Sigmoid colon (tissue), 7 donors: Measurements from ENCODE around the gene GGCX. TPM values are rescaled to one million over a fixed set of nuclear protein-coding genes. Genes with fewer than 3 reads are reported as not detected.

Experiments
- DNase-seq: peaks from one replicate; pipeline ENCODE4 v3.0.0-alpha.2; 2019
- H3K27ac ChIP-seq, 4 donors: fragments of 200-600 bp; sonication (generic); one replicate each; pipeline ENCODE4 v1.5.1; 2016 to 2019; ENCODE audit warnings: mild to moderate bottlenecking in 1 of 4
- H3K27me3 ChIP-seq, 3 donors: fragments of 200-600 bp; sonication (generic); one replicate each; pipeline ENCODE4 v1.5.1; 2019; ENCODE audit warnings: mild to moderate bottlenecking in 1 of 3
- H3K36me3 ChIP-seq, 4 donors: fragments of 200-600 bp; sonication (generic); one replicate each; pipeline ENCODE4 v1.5.1; 2016 to 2019
- H3K4me1 ChIP-seq, 4 donors: fragments of 200-600 bp; sonication (generic); one replicate each; pipeline ENCODE4 v1.5.1; 2017 to 2019
- H3K4me3 ChIP-seq, 4 donors: fragments of 200-600 bp; sonication (generic); one replicate each; pipeline ENCODE4 v1.5.1; 2017 to 2019; ENCODE audit warnings: mild to moderate bottlenecking in 2 of 4, moderate library complexity in 1 of 4
- H3K9me3 ChIP-seq, 4 donors: fragments of 200-600 bp in 3 of 4; sonication (generic) in 3 of 4; one replicate each; pipeline versions ENCODE4 v1.5.1 to v1.6.1; 2013 to 2019
- CTCF ChIP-seq, 4 experiments: fragments of 450-650 bp in 3 of 4; fragments of 200-600 bp in 1 of 4; IDR thresholded peaks; one replicate each; pipeline ENCODE4 v1.5.1; 2016 to 2019; ENCODE audit warnings: antibody characterized with exemption in 4 of 4, mild to moderate bottlenecking in 3 of 4, moderate library complexity in 2 of 4
- EP300 ChIP-seq, 4 donors: sonication (generic); formaldehyde crosslinking; IDR thresholded peaks; one replicate each; pipeline ENCODE4 v1.6.1; 2017; ENCODE audit warnings: antibody characterized with exemption in 4 of 4
- POLR2A ChIP-seq, 2 donors: fragments of 450-650 bp; IDR thresholded peaks; one replicate each; pipeline ENCODE4 v1.6.1; 2016; ENCODE audit warnings: antibody characterized with exemption in 2 of 2, mild to moderate bottlenecking in 2 of 2, moderate library complexity in 2 of 2
- POLR2AphosphoS5 ChIP-seq, 4 donors: sonication (generic); formaldehyde crosslinking; IDR thresholded peaks; one replicate each; pipeline ENCODE4 v1.6.1; 2017; ENCODE audit warnings: antibody characterized with exemption in 4 of 4
- WGBS, 2 donors: extraction: QIAGEN DNeasy Blood & Tissue Kit; methylation state at CpG; one replicate each; pipeline ENCODE4 v1.1.7; 2013; 5-methylcytosine and 5-hydroxymethylcytosine counted together
- intact Hi-C: fragments of 100-400 bp; cut with DNase I; formaldehyde crosslinking; loops from one replicate; pipeline ENCODE4 v1.15.1; 2023
- polyA plus RNA-seq, 3 donors: library from polyadenylated mRNA; stranded (reverse); fragments of 200-250 nt; gene quantifications; one replicate each; pipeline ENCODE4 v1.2.3, GENCODE V29; 2013
- small RNA-seq, 3 donors: library from RNA; depleted of rRNA; stranded (forward); fragments of <200 nt; gene quantifications; one replicate each; pipeline ENCODE3, GENCODE V24; 2016
- total RNA-seq, 4 donors: library from RNA; depleted of rRNA; stranded (reverse); fragments of >200 nt; gene quantifications; one replicate each; pipeline ENCODE4 v1.1.0, GENCODE V29; 2016
- donor health status: healthy with polysubstance abuse.
- donor health status: Bipolar disorder and iron deficiency.
- donor health status: healthy.

The GGCX gene
- total and polyA plus RNA-seq, 7 donors, result 3.6 to 25.3 (median 22.8) TPM

- intact Hi-C loops, result no loop called here
- no peaks in the 10 kb centered on the region for H3K27me3 ChIP-seq
- DNase-seq, result no peak
- no peaks in the 10 kb centered on the region for H3K4me1 ChIP-seq
- TF ChIP-seq CTCF (IDR thresholded peaks at IDR 0.05) (no peak), POLR2A (IDR thresholded peaks at IDR 0.05) (no peak), POLR2AphosphoS5 (IDR thresholded peaks at IDR 0.05) (no peak), EP300 (IDR thresholded peaks at IDR 0.05) (no peak)
- no peak overlapping the region for H3K4me3 ChIP-seq
- peak overlapping the region in 1 of 4 donors; percentile 69 for H3K27ac ChIP-seq
- no peaks in the 10 kb centered on the region for H3K9me3 ChIP-seq
- no peaks in the 10 kb centered on the region for H3K36me3 ChIP-seq
- WGBS, 2 donors, result 77 to 92% methylated on average over 4 of the region's 4 CpGs
These were observed 63.2 kb downstream of the GGCX start for GRCh38 chr2:85497944-85498630.

DNA sequence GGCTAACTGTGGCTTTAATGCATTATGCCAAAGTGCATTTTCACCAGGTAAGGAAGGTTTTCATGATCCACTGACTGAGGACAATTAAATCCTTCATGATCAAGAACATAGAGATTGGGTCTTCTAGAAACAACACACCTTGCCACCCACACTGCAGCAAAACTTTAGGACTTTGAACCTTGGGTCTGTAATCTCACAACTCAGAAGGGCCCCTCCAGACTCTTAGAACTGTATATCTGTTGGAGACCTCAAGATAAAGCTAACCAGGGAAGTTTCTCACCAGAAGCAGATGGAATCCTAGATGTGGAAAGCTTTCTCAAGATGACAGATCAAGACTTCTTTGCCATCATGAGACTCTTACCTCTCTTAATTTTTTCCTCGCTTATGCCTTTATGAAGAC, 64.9 kb downstream of the GGCX start:
- H3K4me3 ChIP-seq, result no peak overlapping the region
- H3K36me3 ChIP-seq, result no peaks in the 10 kb centered on the region
- H3K27me3 ChIP-seq, result no peaks in the 10 kb centered on the region
- intact Hi-C loops, result no loop called here
- 97 to 100% methylated on average over 1 of the region's 1 CpG for WGBS, 2 donors
- DNase-seq, result no peak
- no peaks in the 10 kb centered on the region for H3K4me1 ChIP-seq
- H3K27ac ChIP-seq, result no peak overlapping the region
- TF ChIP-seq POLR2A (IDR thresholded peaks at IDR 0.05), result no peak
- H3K9me3 ChIP-seq, result no peaks in the 10 kb centered on the region

Small RNA genes within 50 kb of the gene (small RNA-seq; reads per million reads assigned to genes)
- 0 to 0.06 (median 0) reads per million in 3 donors for gene RN7SL126P

Other genes starting within 250 kb of the GGCX start
- 10 to 100 TPM; 78.9 to 95.0 (median 80.8) TPM for gene TGOLN2, start 233.5 kb downstream of the GGCX start, total RNA-seq
- gene TGOLN2, start 233.5 kb downstream of the GGCX start, polyA plus RNA-seq, result 10 to 100 TPM; 12.6 to 85.8 (median 20.8) TPM
- gene RETSAT, start 207.0 kb downstream of the GGCX start, total RNA-seq, result 10 to 100 TPM; 26.5 to 54.6 (median 42.1) TPM
- 100 to 1,000 TPM in 1 of 3 donors, 10 to 100 TPM in 2; 33.6 to 112 (median 36.5) TPM for gene RETSAT, start 207.0 kb downstream of the GGCX start, polyA plus RNA-seq
- gene ELMOD3, start 206.7 kb downstream of the GGCX start, total RNA-seq, result 10 to 100 TPM; 16.7 to 26.3 (median 22.9) TPM
- gene ELMOD3, start 206.7 kb downstream of the GGCX start, polyA plus RNA-seq, result 10 to 100 TPM; 11.6 to 22.7 (median 12.0) TPM
- 10 to 100 TPM; 20.9 to 33.0 (median 30.1) TPM for gene CAPG, start 151.1 kb downstream of the GGCX start, total RNA-seq
- gene CAPG, start 151.1 kb downstream of the GGCX start, polyA plus RNA-seq, result 100 to 1,000 TPM; 112 to 230 (median 150) TPM
- gene SH2D6, start 142.8 kb downstream of the GGCX start, total RNA-seq, result not detected
- 10 to 100 TPM in 2 of 3 donors, 1 to 10 TPM in 1; 2.8 to 14.6 (median 11.4) TPM for gene SH2D6, start 142.8 kb downstream of the GGCX start, polyA plus RNA-seq
- gene MAT2A, start 22.3 kb downstream of the GGCX start, total RNA-seq, result 100 to 1,000 TPM; 139 to 249 (median 151) TPM
- gene MAT2A, start 22.3 kb downstream of the GGCX start, polyA plus RNA-seq, result 10 to 100 TPM; 52.3 to 93.1 (median 61.0) TPM
- gene VAMP8, start 16.1 kb upstream of the GGCX start, total RNA-seq, result 10 to 100 TPM in 2 of 4 donors, 1 to 10 TPM in 2; 1.9 to 33.3 (median 13.2) TPM
- gene VAMP8, start 16.1 kb upstream of the GGCX start, polyA plus RNA-seq, result 100 to 1,000 TPM; 441 to 941 (median 696) TPM
- gene VAMP5, start 22.9 kb upstream of the GGCX start, total RNA-seq, result 10 to 100 TPM; 51.2 to 97.5 (median 69.6) TPM
- 10 to 100 TPM; 51.8 to 93.7 (median 68.0) TPM for gene VAMP5, start 22.9 kb upstream of the GGCX start, polyA plus RNA-seq
- gene RNF181, start 34.3 kb upstream of the GGCX start, total RNA-seq, result 100 to 1,000 TPM; 124 to 175 (median 141) TPM
- 100 to 1,000 TPM; 165 to 190 (median 179) TPM for gene RNF181, start 34.3 kb upstream of the GGCX start, polyA plus RNA-seq
- 10 to 100 TPM; 18.4 to 29.9 (median 22.1) TPM for gene TMEM150A, start 41.2 kb upstream of the GGCX start, total RNA-seq
- gene TMEM150A, start 41.2 kb upstream of the GGCX start, polyA plus RNA-seq, result 10 to 100 TPM in 2 of 3 donors, 1 to 10 TPM in 1; 7.4 to 12.0 (median 11.6) TPM
- gene C2orf68, start 50.6 kb upstream of the GGCX start, total RNA-seq, result 10 to 100 TPM; 10.6 to 13.0 (median 12.8) TPM
- gene C2orf68, start 50.6 kb upstream of the GGCX start, polyA plus RNA-seq, result 10 to 100 TPM; 18.6 to 23.0 (median 21.3) TPM
- 100 to 1,000 TPM in 1 of 4 donors, 10 to 100 TPM in 3; 56.4 to 136 (median 72.0) TPM for gene USP39, start 54.7 kb upstream of the GGCX start, total RNA-seq
- gene USP39, start 54.7 kb upstream of the GGCX start, polyA plus RNA-seq, result 10 to 100 TPM; 39.9 to 49.2 (median 41.4) TPM
- not detected for gene SFTPB, start 106.7 kb upstream of the GGCX start, total RNA-seq
- gene SFTPB, start 106.7 kb upstream of the GGCX start, polyA plus RNA-seq, result 10 to 100 TPM in 1 of 3 donors, under 1 TPM in 1, not detected in 1; 0.57 to 23.4 TPM
- 1 to 10 TPM in 1 of 4 donors, not detected in 3; 1.6 TPM for gene GNLY, start 132.9 kb upstream of the GGCX start, total RNA-seq
- 10 to 100 TPM in 1 of 3 donors, 1 to 10 TPM in 2; 2.4 to 13.9 (median 4.2) TPM for gene GNLY, start 132.9 kb upstream of the GGCX start, polyA plus RNA-seq
- 10 to 100 TPM; 12.4 to 20.6 (median 18.1) TPM for gene ATOH8, start 192.5 kb upstream of the GGCX start, total RNA-seq
- gene ATOH8, start 192.5 kb upstream of the GGCX start, polyA plus RNA-seq, result 1 to 10 TPM; 1.6 to 9.4 (median 6.6) TPM